ENCODE measurements around the gene RPS15. TPM values are rescaled to one million over a fixed set of nuclear protein-coding genes. Genes with fewer than 3 reads are reported as not detected.
A peak's percentile ranks its signal among the peaks of the same experiment; 100 is the strongest.

The RPS15 gene
- polyA plus RNA-seq, 1 donor (not counting 4 experiments of a cell fraction or from before 2014, with no cell fraction given) = 795 TPM

DNA sequence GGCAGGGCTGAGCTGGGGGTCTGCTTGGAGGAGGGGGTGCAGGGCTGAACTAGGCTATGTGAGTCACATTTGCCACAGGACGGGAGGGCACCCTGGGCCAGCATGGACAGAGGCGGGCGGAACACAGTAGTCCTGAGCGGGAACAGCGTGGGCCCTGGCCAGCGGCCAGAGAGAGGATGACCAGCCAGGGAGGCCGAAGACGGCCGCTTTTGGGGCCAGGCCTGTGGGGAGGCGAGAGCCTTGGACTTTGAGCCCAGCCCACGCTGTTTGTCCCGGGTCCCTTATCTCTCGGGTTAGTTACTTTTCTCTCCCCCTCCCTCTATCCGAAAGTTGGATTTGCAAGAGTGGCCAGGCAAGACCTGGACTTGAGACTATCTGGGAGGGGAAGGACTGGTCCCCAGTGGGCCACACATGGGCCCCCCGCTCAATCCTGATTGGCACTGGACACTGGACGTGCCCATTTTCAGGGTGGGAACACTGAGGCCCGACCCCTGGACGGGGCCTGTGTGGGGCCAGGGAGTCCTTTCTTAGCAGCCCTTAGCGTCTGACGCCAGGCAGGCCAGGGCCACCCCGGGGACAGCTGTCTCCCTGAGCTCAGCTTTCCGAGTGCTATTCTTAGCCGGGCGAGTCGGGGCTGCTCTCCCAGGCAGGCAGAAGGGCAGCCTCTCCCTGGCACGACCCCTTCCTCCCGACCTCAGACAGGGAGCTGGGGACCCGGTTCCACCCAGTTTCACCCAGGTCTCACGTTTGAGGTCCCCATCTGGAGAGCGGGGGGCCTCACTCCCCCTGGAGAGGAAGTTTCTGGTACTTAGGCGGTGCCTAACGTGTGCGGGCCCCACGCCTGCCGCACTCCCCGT lies 37.7 kb upstream of the RPS15 start:
- Histone ChIP-seq H3K36me3 (ENCODE audit: control insufficient read depth in 2 of 2, extremely low read depth in 1 of 2, insufficient read depth in 2 of 2, low read length in 2 of 2) (no peaks in the 10 kb centered on the region), H3K27ac (ENCODE audit: control insufficient read depth, insufficient read depth, low read length) (no peak overlapping the region), H3K4me3 (ENCODE audit: control insufficient read depth in 2 of 3, extremely low read depth in 1 of 3, insufficient read depth in 2 of 3, low read depth in 1 of 3, low read length in 3 of 3) (peak overlapping the region; percentile 4 to 52 (median 42)), H3K4me2 (ENCODE audit: control insufficient read depth, extremely low read depth, insufficient read depth, low read depth, low read length) (peak overlapping the region; percentile 59), H4K20me1 (ENCODE audit: control insufficient read depth, extremely low read depth, insufficient read depth, low read length) (no peaks in the 10 kb centered on the region), H3K9me3 (ENCODE audit: control insufficient read depth, low read depth, low read length) (no peaks in the 10 kb centered on the region), H3K9ac (ENCODE audit: control insufficient read depth, extremely low read depth, insufficient read depth, low read length) (peak overlapping the region; percentile 22), H3K4me1 (ENCODE audit: control insufficient read depth, extremely low read depth, insufficient read depth, low read length) (peaks cover 26% of the 10 kb centered on the region), H3K27me3 (ENCODE audit: control insufficient read depth, extremely low read depth, insufficient read depth, low read length) (peaks cover 16% of the 10 kb centered on the region), H3K9me1 (ENCODE audit: control insufficient read depth, extremely low read depth, insufficient read depth, low read length) (no peaks in the 10 kb centered on the region), H2AFZ (ENCODE audit: control insufficient read depth, low read length) (peak overlapping the region; percentile 22), H3K79me2 (ENCODE audit: control insufficient read depth, insufficient read depth, low read length) (no peaks in the 10 kb centered on the region)
- no peak for DNase-seq (ENCODE audit: low read depth, low spot score)
- dilution Hi-C loops (cut with MboI; ENCODE audit: extremely low pct_ligation_motif_present, low sequenced_read_pairs) = no loop called here
- FAIRE-seq = no peak
- no peak for TF ChIP-seq EZH2 (IDR thresholded peaks at IDR 0.05; ENCODE audit: low read length)
- TF ChIP-seq, protein P1, sequence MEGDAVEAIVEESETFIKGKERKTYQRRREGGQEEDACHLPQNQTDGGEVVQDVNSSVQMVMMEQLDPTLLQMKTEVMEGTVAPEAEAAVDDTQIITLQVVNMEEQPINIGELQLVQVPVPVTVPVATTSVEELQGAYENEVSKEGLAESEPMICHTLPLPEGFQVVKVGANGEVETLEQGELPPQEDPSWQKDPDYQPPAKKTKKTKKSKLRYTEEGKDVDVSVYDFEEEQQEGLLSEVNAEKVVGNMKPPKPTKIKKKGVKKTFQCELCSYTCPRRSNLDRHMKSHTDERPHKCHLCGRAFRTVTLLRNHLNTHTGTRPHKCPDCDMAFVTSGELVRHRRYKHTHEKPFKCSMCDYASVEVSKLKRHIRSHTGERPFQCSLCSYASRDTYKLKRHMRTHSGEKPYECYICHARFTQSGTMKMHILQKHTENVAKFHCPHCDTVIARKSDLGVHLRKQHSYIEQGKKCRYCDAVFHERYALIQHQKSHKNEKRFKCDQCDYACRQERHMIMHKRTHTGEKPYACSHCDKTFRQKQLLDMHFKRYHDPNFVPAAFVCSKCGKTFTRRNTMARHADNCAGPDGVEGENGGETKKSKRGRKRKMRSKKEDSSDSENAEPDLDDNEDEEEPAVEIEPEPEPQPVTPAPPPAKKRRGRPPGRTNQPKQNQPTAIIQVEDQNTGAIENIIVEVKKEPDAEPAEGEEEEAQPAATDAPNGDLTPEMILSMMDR (optimal IDR thresholded peaks at IDR 0.05 in 1 of 3, IDR thresholded peaks at IDR 0.05 in 1 of 3, conservative IDR thresholded peaks at IDR 0.05 in 1 of 3; ENCODE audit: extremely low read depth in 1 of 3, insufficient read depth in 2 of 3, low read length in 3 of 3) = no peak

DNA sequence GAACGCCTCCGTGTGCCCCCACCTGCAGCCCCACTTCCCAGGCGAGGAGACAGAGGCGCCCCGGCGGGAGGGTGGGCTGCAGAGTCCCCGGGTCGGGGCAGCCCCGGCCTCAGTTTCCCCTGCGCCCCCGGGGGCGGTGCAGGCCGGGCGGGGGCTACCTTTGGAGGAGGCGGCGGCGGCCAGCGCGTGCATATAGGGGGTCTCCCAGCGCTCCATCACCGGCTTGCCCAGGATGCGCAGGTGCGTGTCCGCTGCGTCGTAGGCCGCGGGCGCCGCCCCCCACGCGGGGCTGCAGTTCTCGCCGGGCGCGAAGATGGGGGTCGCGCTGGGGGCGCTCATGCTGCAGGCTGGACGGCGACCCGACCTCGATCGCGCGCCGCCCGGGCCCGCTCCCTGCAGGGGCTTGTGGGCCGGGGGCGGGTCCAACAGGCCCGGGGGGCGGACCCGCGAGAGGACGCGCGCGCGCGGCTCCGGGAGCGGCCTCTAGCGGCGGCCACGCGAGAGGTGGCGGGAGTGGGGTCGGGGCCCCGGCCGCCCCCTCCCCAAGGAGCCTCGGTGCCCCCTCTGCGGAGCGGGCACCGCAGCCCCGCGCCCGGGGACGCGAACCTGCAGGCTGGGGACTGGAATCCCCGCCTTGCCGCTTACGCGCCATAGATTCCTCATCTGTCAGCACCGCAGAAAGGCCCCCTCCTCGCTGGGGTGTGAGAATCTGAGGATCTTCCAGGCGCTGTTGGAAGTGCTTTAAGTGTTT lies 36.9 kb upstream of the RPS15 start, which contains the start of gene GAMT:
Gene GAMT, minus strand, starts transcription at position 405 of the 751 bp plus-strand sequence. Its CDS starts 66 bp downstream, at position 339.
- Histone ChIP-seq H3K27ac (ENCODE audit: control insufficient read depth, insufficient read depth, low read length) (no peak within 1 kb of the TSS), H3K4me3 (ENCODE audit: control insufficient read depth in 2 of 3, extremely low read depth in 1 of 3, insufficient read depth in 2 of 3, low read depth in 1 of 3, low read length in 3 of 3) (peak within 1 kb of the TSS; percentile 4 to 52 (median 42)), H3K36me3 (ENCODE audit: control insufficient read depth in 2 of 2, extremely low read depth in 1 of 2, insufficient read depth in 2 of 2, low read length in 2 of 2) (no peaks in the 10 kb centered on the region), H3K9me1 (ENCODE audit: control insufficient read depth, extremely low read depth, insufficient read depth, low read length) (no peaks in the 10 kb centered on the region), H3K9me3 (ENCODE audit: control insufficient read depth, low read depth, low read length) (no peaks in the 10 kb centered on the region), H3K4me1 (ENCODE audit: control insufficient read depth, extremely low read depth, insufficient read depth, low read length) (peaks cover 23% of the 10 kb centered on the region), H3K4me2 (ENCODE audit: control insufficient read depth, extremely low read depth, insufficient read depth, low read depth, low read length) (peak within 1 kb of the TSS; percentile 59), H3K27me3 (ENCODE audit: control insufficient read depth, extremely low read depth, insufficient read depth, low read length) (peaks cover 8% of the 10 kb centered on the region), H3K79me2 (ENCODE audit: control insufficient read depth, insufficient read depth, low read length) (no peaks in the 10 kb centered on the region), H4K20me1 (ENCODE audit: control insufficient read depth, extremely low read depth, insufficient read depth, low read length) (no peaks in the 10 kb centered on the region), H2AFZ (ENCODE audit: control insufficient read depth, low read length) (peak within 1 kb of the TSS; percentile 22), H3K9ac (ENCODE audit: control insufficient read depth, extremely low read depth, insufficient read depth, low read length) (peak within 1 kb of the TSS; percentile 22)
- DNase-seq (ENCODE audit: low read depth, low spot score) (no peak), FAIRE-seq (no peak)
- dilution Hi-C loops (cut with MboI; ENCODE audit: extremely low pct_ligation_motif_present, low sequenced_read_pairs) = no loop called here
- no peak for TF ChIP-seq EZH2 (IDR thresholded peaks at IDR 0.05; ENCODE audit: low read length)
- TF ChIP-seq, protein P1 (optimal IDR thresholded peaks at IDR 0.05 in 1 of 3, IDR thresholded peaks at IDR 0.05 in 1 of 3, conservative IDR thresholded peaks at IDR 0.05 in 1 of 3; ENCODE audit: extremely low read depth in 1 of 3, insufficient read depth in 2 of 3, low read length in 3 of 3) = peak in 2 of 3 experiments; percentile 14 to 42

Data from keratinocyte (primary cell).